ENCODE measurements around the gene DACH1.
A peak's percentile ranks its signal among the peaks of the same experiment; 100 is the strongest.

The DACH1 gene

DNA sequence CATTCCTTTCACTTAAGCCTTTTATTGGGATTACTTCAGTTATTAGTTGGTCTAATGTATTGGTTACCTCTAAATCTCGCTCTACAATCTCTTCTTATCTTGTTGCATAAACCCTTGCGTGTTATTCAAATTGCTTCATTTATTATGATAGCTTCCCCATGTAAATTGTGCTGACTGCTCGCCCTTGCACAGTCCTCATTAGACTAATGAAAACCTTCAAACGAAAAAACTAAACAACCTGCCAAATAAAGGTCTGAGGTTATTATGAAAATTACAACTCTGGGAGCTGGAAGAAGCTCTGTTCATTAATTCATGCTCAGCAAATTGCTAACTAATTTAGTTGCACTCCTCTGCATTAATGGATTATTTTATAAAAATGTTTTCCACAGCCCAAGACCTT, 320.1 kb downstream of the DACH1 start:
- no peak for FAIRE-seq

DNA sequence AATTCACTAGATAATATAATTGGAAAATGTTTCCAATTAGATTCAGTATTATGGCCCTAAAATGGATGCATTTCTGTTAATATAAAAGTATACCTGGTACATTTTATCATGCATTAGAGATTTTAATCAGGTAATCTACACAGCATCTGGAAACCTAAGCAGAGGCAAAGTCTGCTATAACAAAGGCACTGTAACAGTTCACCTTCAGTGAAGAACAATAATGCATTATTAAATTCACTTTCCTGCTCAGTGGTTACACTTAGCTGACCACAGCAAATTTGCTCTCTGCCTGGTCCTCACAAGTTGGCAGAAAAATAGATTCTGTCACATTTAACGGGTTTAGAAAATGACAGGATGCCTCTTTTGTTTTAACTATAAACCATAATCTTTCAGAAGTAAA, 326.9 kb downstream of the DACH1 start:
- no peak for FAIRE-seq

GRCh38 chr13:71536201-71536600, 330.8 kb downstream of the DACH1 start:
- FAIRE-seq = no peak

DNA sequence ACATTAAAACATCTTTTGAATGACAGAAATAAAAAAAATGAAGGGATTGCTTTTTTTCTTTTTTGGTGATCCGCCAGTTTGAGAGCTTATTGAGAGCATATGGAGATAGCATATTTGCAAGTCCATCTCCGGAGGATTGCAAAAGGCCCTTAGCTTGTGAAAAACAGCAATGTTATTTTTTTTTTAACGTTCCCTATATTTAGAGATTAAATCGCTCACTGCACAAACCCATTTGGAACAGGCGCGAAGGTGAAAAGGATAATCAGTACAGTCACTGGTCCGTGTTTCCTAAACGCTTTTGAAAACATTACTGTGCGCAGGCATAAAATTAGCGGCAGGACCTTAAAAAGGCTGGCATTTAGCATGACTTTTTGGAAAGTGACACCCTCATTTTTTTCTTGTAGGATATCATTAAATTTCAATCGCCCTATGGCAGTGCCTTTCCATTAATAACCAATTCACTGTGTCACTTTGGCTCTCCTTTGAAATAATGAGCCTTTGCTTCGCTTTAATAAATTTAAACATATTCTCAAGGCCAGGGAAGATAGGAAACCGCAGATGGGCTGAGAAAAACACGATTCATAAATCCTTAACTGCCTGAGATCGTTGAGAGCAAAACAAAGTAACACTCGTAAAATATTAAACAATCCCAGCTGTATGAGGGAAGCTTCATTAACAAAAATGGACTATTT, 342.2 kb downstream of the DACH1 start:
- peak; percentile 99 for FAIRE-seq

GRCh38 chr13:71524245-71524612, 342.8 kb downstream of the DACH1 start:
- FAIRE-seq = peak; percentile 55

DNA sequence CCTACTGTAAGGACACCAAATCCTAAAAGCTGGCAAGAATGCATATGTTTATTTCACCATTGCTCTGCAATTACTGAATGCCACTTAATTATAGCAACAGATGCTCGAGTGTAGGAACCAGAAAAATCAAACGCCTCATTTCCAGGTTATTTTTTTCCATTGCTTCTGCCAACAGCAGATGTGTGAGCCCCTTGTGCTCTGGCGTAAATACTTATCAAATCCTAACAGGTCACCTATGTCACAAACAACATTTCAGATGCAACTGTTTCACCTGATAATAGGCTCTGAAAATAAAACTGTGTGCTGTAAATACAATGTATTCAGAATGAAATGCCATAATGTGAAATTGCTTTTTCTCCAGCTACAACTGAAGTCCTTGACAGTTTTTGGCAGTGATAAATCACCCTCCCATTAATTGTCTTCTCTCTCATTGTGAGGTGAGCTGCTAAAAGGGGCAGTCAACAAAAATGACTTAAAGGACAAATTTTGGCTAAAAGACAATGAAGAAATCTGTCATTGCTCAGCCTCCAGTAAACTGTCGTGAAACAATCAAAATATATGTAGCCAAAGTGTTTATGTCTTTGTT, 344.0 kb downstream of the DACH1 start:
- FAIRE-seq = no peak

- FAIRE-seq = no peak
Observed at GRCh38 chr13:71517004-71517403, 350.0 kb downstream of the DACH1 start.

DNA sequence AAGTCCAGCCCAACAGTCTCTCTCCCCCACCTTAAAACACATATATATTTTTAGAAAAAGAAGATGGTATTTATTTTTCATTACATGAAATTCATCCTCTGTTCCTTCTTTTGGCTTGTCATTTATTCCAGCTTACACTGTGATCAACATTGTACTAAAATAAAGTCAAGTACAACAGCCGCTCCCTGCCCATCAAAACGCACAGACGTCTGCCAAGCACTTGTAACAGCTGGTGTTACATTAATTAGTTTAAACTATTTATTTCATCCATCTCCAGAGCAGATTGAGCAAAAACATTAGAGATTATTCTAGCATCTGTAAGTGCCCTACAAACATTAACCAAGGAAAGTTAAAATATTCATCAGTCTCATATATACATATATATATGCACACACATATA, 350.5 kb downstream of the DACH1 start:
- no peak for FAIRE-seq

DNA sequence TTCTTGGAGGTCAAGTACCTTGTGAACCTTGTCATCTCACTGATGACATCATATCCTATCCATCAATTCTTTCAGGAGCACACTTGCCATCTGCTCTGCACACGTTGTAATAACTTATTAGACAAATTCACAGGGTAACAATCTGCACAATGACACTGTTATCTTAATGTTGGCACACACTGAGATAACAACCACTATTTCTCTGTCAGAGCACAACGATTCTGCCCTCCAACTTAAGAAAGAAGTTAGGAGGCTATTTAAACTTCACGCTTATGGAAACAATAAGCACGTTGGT, 351.3 kb downstream of the DACH1 start:
- no peak for FAIRE-seq

GRCh38 chr13:71514900-71515743, 351.9 kb downstream of the DACH1 start:
- no peak for FAIRE-seq

- FAIRE-seq = no peak
Observed at GRCh38 chr13:71513411-71514033, 353.5 kb downstream of the DACH1 start.

DNA sequence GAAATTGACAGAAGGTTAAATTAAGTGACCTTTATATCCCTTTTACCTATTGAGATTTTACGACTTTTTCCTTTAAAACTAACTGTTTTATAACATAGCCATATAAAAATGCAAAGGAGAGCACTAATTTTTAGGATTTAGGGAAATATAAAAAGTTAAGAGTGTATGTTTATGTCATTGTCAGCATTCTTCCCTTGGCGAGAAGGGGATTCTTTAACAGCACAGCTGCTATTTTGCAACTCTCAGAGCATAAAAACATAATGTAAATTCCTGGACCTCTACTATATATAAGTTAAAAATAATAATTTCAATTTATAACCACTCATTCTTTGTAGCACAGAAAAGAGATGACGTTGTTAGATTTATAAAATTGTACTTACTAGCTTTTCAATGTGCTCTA, 363.2 kb downstream of the DACH1 start:
- FAIRE-seq = no peak

- no peak for FAIRE-seq
Observed at GRCh38 chr13:71499944-71500514, 367.0 kb downstream of the DACH1 start.

- peak; percentile 70 for FAIRE-seq
Observed at GRCh38 chr13:71499235-71499634, 367.8 kb downstream of the DACH1 start.

DNA sequence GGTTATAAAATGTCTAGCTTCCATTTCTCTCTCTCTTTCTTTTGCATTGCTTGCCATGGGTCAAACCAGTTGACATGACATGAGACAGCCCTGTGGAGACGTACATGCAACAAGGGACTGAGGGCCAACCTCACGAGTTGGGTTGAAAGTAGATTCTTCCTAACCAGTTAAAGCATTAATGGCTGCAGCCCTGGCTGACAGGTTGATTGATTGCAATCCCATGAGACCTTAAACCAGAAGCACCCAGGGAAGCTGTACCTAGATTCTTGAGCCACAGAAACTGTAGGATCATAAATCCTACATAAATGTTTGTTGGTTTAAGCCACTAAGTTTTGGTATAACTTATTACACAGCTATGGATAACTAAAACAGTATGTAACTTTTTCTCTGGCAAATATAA, 373.8 kb downstream of the DACH1 start:
- no peak for FAIRE-seq

DNA sequence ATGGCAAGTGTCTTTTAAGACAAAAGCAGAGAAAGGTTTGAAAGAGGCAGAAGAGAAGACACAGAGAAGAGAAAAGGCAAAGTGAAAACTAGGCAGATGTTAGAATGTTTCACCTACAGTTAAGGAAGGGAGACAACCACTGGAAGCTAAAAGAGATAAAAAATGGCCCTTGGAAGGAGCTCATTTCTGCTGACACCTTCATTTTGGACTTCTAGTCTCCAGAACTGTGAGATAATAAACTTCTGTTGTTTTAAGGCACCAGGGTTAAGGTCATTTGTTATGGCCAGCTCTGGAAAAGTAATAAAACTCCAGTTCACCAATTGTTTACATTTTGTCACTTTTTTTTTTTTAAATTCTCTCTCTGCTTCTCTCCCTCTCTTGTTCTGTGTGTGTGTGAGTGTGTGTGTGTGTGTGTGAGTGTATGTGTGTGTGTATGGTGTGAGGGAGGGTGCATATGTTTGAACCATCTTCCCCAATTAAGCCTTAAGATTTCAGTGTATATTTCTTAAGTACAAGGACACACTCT, 374.6 kb downstream of the DACH1 start:
- FAIRE-seq = peak; percentile 85

DNA sequence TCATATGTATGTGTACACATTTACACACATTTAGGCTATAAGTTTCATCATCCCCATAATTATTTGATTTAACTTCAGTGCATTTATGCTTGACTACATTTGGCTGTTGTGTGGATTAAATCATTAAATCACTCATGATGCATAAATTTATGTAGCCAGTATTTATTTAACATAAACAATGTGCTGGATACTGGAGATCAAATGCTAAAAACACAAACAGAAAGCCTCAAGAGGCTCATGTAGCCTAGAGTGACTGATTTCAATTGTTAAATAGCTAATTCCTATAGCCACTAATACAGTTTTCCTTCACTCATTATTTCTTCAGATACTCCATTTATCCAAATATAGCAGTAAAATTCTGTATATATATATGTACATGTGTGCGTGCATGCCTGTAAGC, 376.0 kb downstream of the DACH1 start:
- FAIRE-seq = no peak

DNA sequence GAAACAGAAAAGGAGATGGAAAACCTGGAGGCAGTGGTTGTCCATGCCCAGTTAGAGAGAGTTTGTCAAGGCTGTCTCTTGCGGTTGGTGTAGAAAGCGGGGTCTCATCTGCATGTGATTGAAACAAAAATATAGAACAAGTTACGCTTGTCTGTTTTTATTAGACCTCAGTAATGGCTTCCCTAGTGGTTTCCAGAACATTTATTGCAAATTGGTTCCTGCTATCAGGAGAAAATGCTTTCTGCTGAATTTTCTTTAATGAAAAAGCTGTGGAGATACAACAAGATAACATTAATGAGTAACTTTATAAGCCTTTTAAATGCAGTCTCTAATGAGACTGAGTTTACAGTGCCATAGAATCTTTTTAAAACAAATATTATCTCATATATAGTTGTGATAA, 378.0 kb downstream of the DACH1 start:
- no peak for FAIRE-seq

- FAIRE-seq = peak; percentile 86
Observed at GRCh38 chr13:71488201-71488600, 378.8 kb downstream of the DACH1 start.

- peak; percentile 39 for FAIRE-seq
Observed at GRCh38 chr13:71485913-71486312, 381.1 kb downstream of the DACH1 start.

- FAIRE-seq = no peak
Observed at GRCh38 chr13:71483733-71484132, 383.3 kb downstream of the DACH1 start.

DNA sequence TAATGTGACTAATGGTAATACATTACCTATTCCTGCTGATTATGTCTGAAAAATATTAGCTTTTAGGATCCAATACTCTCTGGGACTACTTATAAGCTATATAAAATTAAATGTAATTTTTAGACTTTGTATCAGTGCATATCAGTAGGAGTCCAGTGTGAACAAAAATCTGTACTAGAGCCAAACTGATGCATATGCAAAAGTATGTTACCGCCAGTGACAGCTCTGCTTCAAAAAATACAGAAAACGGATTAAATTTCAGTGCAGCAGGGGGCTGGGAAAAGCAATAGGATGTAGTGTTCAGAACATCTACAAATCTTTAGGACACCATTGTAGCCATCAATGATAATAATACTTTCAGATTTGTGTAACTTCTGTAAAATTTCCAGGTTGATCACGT, 385.5 kb downstream of the DACH1 start:
- no peak for FAIRE-seq

DNA sequence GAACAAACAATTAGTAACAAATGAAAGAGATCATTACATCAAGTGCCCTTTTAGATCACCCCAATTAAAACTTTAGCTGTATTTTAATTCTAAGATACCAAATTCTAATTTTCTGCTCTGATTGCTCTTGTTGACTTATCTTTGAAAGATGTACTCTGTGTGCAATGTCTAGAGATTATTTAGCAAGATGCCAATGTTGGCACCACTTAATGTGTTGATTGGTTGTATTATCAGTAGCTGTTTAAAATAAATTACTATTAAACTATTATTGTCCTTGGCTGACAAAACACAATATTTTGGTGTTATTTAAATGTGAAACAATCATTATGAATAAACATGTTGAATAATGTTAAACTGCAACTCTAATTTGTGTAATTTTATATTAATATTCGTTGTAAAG, 386.0 kb downstream of the DACH1 start:
- FAIRE-seq = no peak

Data from endometrium (tissue), 2 donors.